Hepatocyte (in vitro differentiated cells): Measurements from ENCODE around the gene POLR1C. TPM values are rescaled to one million over a fixed set of nuclear protein-coding genes. Genes with fewer than 3 reads are reported as not detected.

Experiments used
- DNase-seq: peaks from one replicate; pipeline ENCODE4 v3.0.0-alpha.2; 2016; ENCODE audit warnings: low spot score
- H2AFZ ChIP-seq: fragments of 200-600 bp; sonication (generic); 2 replicates; pipeline ENCODE4 v1.6.0; 2016; ENCODE audit warnings: antibody characterized with exemption, mild to moderate bottlenecking
- H3K27ac ChIP-seq: fragments of 200-600 bp; sonication (generic); 2 replicates; pipeline ENCODE4 v1.5.1; 2016; ENCODE audit warnings: mild to moderate bottlenecking
- H3K27me3 ChIP-seq: fragments of 200-600 bp; sonication (generic); 2 replicates; pipeline ENCODE4 v1.6.1; 2016
- H3K36me3 ChIP-seq: fragments of 200-600 bp; sonication (generic); replicated peaks from 2 replicates; pipeline ENCODE4 v1.5.1; 2016; ENCODE audit warnings: low read depth; ENCODE audit not compliant: insufficient read depth
- H3K4me1 ChIP-seq: fragments of 200-600 bp; sonication (generic); 2 replicates; pipeline ENCODE4 v1.5.1; 2016; ENCODE audit warnings: mild to moderate bottlenecking, moderate library complexity; ENCODE audit not compliant: insufficient read depth
- H3K4me2 ChIP-seq: fragments of 200-600 bp; sonication (generic); 2 replicates; pipeline ENCODE4 v1.6.0; 2016
- H3K4me3 ChIP-seq: fragments of 200-600 bp; sonication (generic); 2 replicates; pipeline ENCODE4 v1.5.1; 2016; ENCODE audit warnings: mild to moderate bottlenecking
- H3K79me2 ChIP-seq: fragments of 200-600 bp; sonication (generic); 2 replicates; pipeline ENCODE4 v1.6.0; 2017; ENCODE audit warnings: mild to moderate bottlenecking
- H3K9me2 ChIP-seq: fragments of 200-600 bp; sonication (generic); replicated peaks from 2 replicates; pipeline ENCODE4 v1.6.0; 2017; ENCODE audit warnings: mild to moderate bottlenecking; ENCODE audit not compliant: insufficient read depth
- H3K9me3 ChIP-seq: fragments of 200-600 bp; sonication (generic); 2 replicates; pipeline ENCODE4 v1.5.1; 2016; ENCODE audit warnings: low read depth, mild to moderate bottlenecking
- H4K20me1 ChIP-seq: fragments of 200-600 bp; sonication (generic); 2 replicates; pipeline ENCODE4 v1.6.0; 2016; ENCODE audit warnings: mild to moderate bottlenecking; ENCODE audit not compliant: insufficient read depth, poor library complexity, severe bottlenecking
- EZH2 ChIP-seq: fragments of 200-600 bp; sonication (generic); IDR thresholded peaks from 2 replicates; pipeline ENCODE4 v1.6.1; 2016; ENCODE audit warnings: antibody characterized with exemption, mild to moderate bottlenecking, borderline replicate concordance
- EZH2phosphoT487 ChIP-seq: fragments of 200-600 bp; sonication (generic); IDR thresholded peaks from one replicate; pipeline ENCODE4 v1.6.1; 2018; ENCODE audit warnings: antibody characterized with exemption, mild to moderate bottlenecking, low read depth, moderate library complexity; ENCODE audit not compliant: unreplicated experiment, severe bottlenecking
- WGBS: methylation state at CpG from one replicate; pipeline ENCODE4 v1.1.6; 2016; ENCODE audit warnings: low lambda C conversion rate; ENCODE audit errors: missing lambda C conversion rate; 5-methylcytosine and 5-hydroxymethylcytosine counted together
- polyA plus RNA-seq: library from polyadenylated mRNA; unstranded; fragments of >200 nt; fragmentation: Nextera tagmentation; extraction: Ambion mirVana; gene quantifications from 2 replicates; pipeline ENCODE4 v1.2.1, GENCODE V29; 2016
- total RNA-seq: library from RNA; depleted of rRNA; stranded (reverse); fragments of >200 nt; gene quantifications from 2 replicates; pipeline ENCODE4 v1.2.3, GENCODE V29; 2014
- TF ChIP-seq, protein P1 (sequence below): fragments of 200-600 bp; sonication (generic); IDR thresholded peaks from 2 replicates; pipeline ENCODE4 v1.5.1; 2016; ENCODE audit warnings: antibody characterized with exemption, mild to moderate bottlenecking; ENCODE audit not compliant: poor library complexity

Gene POLR1C
- total and polyA plus RNA-seq, 2 experiments from 2014 or later = 26.1 to 36.2 TPM

DNA sequence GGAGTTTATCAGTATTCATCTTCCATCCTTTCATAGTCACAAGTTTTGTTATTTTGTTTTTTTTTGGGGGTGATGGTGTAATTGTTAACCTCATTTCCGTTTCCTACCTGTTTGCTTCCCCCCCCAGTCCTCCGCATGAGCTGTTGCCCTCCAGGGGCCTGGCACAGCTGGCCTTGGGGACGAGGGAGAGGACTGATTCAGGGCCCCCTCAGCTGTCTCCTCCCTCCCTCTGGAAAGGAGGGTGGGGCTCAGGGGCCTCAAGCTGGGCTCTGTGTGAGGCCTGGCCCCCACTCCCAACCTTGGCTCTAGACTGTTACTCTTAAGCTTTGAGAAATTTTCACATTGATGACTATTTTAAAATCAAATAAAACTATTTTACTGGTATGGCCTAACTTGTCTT is 10.7 kb upstream of the POLR1C start:
- H3K4me1 ChIP-seq = peaks cover 15% of the 10 kb centered on the region
- no peak overlapping the region for H2AFZ ChIP-seq
- no peaks in the 10 kb centered on the region for H3K36me3 ChIP-seq
- no peak for TF ChIP-seq EZH2phosphoT487
- TF ChIP-seq EZH2 = no peak
- TF ChIP-seq, protein P1, sequence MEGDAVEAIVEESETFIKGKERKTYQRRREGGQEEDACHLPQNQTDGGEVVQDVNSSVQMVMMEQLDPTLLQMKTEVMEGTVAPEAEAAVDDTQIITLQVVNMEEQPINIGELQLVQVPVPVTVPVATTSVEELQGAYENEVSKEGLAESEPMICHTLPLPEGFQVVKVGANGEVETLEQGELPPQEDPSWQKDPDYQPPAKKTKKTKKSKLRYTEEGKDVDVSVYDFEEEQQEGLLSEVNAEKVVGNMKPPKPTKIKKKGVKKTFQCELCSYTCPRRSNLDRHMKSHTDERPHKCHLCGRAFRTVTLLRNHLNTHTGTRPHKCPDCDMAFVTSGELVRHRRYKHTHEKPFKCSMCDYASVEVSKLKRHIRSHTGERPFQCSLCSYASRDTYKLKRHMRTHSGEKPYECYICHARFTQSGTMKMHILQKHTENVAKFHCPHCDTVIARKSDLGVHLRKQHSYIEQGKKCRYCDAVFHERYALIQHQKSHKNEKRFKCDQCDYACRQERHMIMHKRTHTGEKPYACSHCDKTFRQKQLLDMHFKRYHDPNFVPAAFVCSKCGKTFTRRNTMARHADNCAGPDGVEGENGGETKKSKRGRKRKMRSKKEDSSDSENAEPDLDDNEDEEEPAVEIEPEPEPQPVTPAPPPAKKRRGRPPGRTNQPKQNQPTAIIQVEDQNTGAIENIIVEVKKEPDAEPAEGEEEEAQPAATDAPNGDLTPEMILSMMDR = no peak
- peaks cover 12% of the 10 kb centered on the region for H3K27me3 ChIP-seq
- H3K4me3 ChIP-seq = no peak overlapping the region
- H3K9me3 ChIP-seq = no peaks in the 10 kb centered on the region
- WGBS = 81% methylated on average over 3 of the region's 3 CpGs
- no peaks in the 10 kb centered on the region for H4K20me1 ChIP-seq
- H3K9me2 ChIP-seq = no peaks in the 10 kb centered on the region
- H3K27ac ChIP-seq = no peak overlapping the region
- H3K4me2 ChIP-seq = no peak overlapping the region
- no peaks in the 10 kb centered on the region for H3K79me2 ChIP-seq
- no peak for DNase-seq

DNA sequence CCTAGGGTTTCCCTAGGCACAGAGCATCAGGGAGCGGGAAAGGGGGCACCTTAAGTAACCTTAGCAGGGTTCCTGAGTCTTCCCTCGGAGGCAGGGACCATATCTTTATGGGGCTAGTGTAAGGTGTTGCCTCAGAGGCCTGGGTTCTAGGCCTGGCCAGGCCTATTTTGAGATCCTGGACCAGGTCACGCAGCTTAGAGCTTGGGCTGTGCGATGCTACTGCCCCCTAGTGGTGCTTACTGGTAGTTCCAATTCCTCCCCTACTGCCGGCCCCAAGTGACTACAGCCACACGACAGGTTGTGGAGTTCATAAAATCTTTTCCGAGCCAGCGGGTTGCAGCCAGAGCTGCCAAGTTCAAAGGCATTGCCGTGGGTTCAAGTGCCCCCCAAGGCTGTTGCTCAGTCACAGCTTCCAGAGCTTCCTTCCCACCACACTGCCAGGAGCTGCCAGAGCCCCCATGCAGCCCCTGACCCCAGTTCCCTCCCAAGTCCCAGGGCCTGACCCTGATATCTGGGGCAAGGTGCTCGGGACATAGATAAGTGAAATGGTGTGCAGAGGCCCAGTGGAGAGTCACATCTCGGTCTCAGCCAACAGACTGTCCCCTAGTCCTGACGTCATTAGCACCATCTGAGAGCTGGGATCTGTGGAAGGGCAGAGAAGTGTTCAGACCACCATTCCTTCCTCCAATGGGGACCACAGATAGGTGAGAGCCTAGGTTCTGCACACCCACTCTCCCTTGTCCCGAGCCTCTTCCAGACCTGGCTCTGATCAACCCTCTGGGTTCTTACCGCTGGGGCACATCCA is 10.0 kb upstream of the POLR1C start:
- peak overlapping the region; percentile 48 for H3K4me2 ChIP-seq
- WGBS = 39% methylated on average over 12 of the region's 14 CpGs
- no peaks in the 10 kb centered on the region for H3K36me3 ChIP-seq

DNA sequence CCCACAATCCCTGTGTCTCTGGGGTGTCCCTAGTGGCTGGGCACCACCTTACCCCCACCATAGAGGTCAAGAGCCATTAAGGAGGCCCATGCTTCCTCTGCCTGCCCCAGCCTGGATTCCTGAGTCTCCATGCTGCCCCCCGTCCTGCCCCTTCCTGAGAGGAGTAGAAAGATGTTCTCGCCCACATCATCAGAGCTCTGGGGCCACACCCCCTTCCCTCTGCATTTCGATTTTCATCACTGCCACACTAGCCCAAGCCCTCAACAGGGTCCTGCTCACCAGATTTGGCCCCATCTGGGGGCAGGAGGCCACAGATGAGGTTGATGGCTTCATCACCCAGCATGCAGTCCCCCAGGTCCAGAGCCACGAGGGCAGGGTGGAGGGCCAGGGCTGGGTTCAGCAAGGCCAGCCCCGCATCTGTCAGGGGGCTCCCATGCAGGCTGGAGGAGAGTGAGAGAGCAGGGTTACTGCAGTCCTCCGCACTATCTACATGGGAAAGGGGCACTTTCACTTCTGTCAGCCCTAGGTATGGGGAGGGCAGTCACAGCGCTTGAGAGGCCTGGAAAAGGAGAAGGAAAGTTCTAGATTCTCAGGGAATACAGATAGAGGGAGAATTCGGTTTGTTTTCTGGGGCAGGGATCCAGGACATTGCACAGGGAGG is 8.3 kb upstream of the POLR1C start:
- Histone ChIP-seq H3K4me2 (no peak overlapping the region), H2AFZ (no peak overlapping the region), H3K4me3 (no peak overlapping the region), H3K27ac (no peak overlapping the region), H3K4me1 (peaks cover 15% of the 10 kb centered on the region), H3K9me3 (no peaks in the 10 kb centered on the region), H3K36me3 (no peaks in the 10 kb centered on the region), H3K9me2 (no peaks in the 10 kb centered on the region), H3K79me2 (no peaks in the 10 kb centered on the region), H4K20me1 (no peaks in the 10 kb centered on the region), H3K27me3 (peaks cover 12% of the 10 kb centered on the region)
- DNase-seq = no peak
- WGBS = 77% methylated on average over 8 of the region's 8 CpGs
- TF ChIP-seq EZH2 (no peak), EZH2phosphoT487 (no peak)
- TF ChIP-seq, protein P1 = no peak

More for the DNA sequence above, 10.0 kb upstream of the POLR1C start:
- no peaks in the 10 kb centered on the region for H3K9me3 ChIP-seq
- H3K79me2 ChIP-seq = no peaks in the 10 kb centered on the region
- peaks cover 12% of the 10 kb centered on the region for H3K27me3 ChIP-seq
- H2AFZ ChIP-seq = no peak overlapping the region
- no peaks in the 10 kb centered on the region for H4K20me1 ChIP-seq
- no peaks in the 10 kb centered on the region for H3K9me2 ChIP-seq
- H3K4me3 ChIP-seq = no peak overlapping the region
- H3K4me1 ChIP-seq = peaks cover 15% of the 10 kb centered on the region
- TF ChIP-seq, protein P1 = peak; percentile 95
- TF ChIP-seq EZH2 = no peak
- TF ChIP-seq EZH2phosphoT487 = no peak
- H3K27ac ChIP-seq = no peak overlapping the region
- DNase-seq = peak; percentile 88
